ENCODE measurements around the gene IFNLR1. TPM values are rescaled to one million over a fixed set of nuclear protein-coding genes. Genes with fewer than 3 reads are reported as not detected.

IFNLR1 gene
- polyA plus RNA-seq, 1 donor (not counting 4 experiments of a cell fraction or from before 2014, with no cell fraction given): 3.4 TPM

- peaks cover 27% of the 10 kb centered on the region for H3K27me3 ChIP-seq (ENCODE audit: control insufficient read depth, extremely low read depth, insufficient read depth, low read length)
- TF ChIP-seq EZH2 (IDR thresholded peaks at IDR 0.05; ENCODE audit: low read length): no peak
- TF ChIP-seq CTCF (optimal IDR thresholded peaks at IDR 0.05 in 1 of 3, IDR thresholded peaks at IDR 0.05 in 1 of 3, conservative IDR thresholded peaks at IDR 0.05 in 1 of 3; ENCODE audit: extremely low read depth in 1 of 3, insufficient read depth in 2 of 3, low read length in 3 of 3): no peak
- no peaks in the 10 kb centered on the region for H4K20me1 ChIP-seq (ENCODE audit: control insufficient read depth, extremely low read depth, insufficient read depth, low read length)
- H3K4me1 ChIP-seq (ENCODE audit: control insufficient read depth, extremely low read depth, insufficient read depth, low read length): peaks cover 13% of the 10 kb centered on the region
- no peak overlapping the region for H3K4me3 ChIP-seq (ENCODE audit: control insufficient read depth in 2 of 3, extremely low read depth in 1 of 3, insufficient read depth in 2 of 3, low read depth in 1 of 3, low read length in 3 of 3)
- no peak for DNase-seq (ENCODE audit: low read depth, low spot score)
- dilution Hi-C loops (cut with MboI; ENCODE audit: extremely low pct_ligation_motif_present, low sequenced_read_pairs): no loop called here
- no peaks in the 10 kb centered on the region for H3K9me1 ChIP-seq (ENCODE audit: control insufficient read depth, extremely low read depth, insufficient read depth, low read length)
- no peak overlapping the region for H3K27ac ChIP-seq (ENCODE audit: control insufficient read depth, insufficient read depth, low read length)
- H3K9ac ChIP-seq (ENCODE audit: control insufficient read depth, extremely low read depth, insufficient read depth, low read length): no peak overlapping the region
- no peak overlapping the region for H3K4me2 ChIP-seq (ENCODE audit: control insufficient read depth, extremely low read depth, insufficient read depth, low read depth, low read length)
- no peaks in the 10 kb centered on the region for H3K79me2 ChIP-seq (ENCODE audit: control insufficient read depth, insufficient read depth, low read length)
- no peaks in the 10 kb centered on the region for H3K36me3 ChIP-seq (ENCODE audit: control insufficient read depth in 2 of 2, extremely low read depth in 1 of 2, insufficient read depth in 2 of 2, low read length in 2 of 2)
- no peak overlapping the region for H2AFZ ChIP-seq (ENCODE audit: control insufficient read depth, low read length)
- no peak for FAIRE-seq
- peaks cover 5% of the 10 kb centered on the region for H3K9me3 ChIP-seq (ENCODE audit: control insufficient read depth, low read depth, low read length)
Observed at GRCh38 chr1:24210195-24210627, 23.1 kb upstream of the IFNLR1 start.

- Histone ChIP-seq H3K27ac (ENCODE audit: control insufficient read depth, insufficient read depth, low read length) (no peak overlapping the region), H4K20me1 (ENCODE audit: control insufficient read depth, extremely low read depth, insufficient read depth, low read length) (no peaks in the 10 kb centered on the region), H3K27me3 (ENCODE audit: control insufficient read depth, extremely low read depth, insufficient read depth, low read length) (peaks cover 16% of the 10 kb centered on the region), H3K9ac (ENCODE audit: control insufficient read depth, extremely low read depth, insufficient read depth, low read length) (no peak overlapping the region), H2AFZ (ENCODE audit: control insufficient read depth, low read length) (no peak overlapping the region), H3K79me2 (ENCODE audit: control insufficient read depth, insufficient read depth, low read length) (no peaks in the 10 kb centered on the region), H3K9me3 (ENCODE audit: control insufficient read depth, low read depth, low read length) (peaks cover 5% of the 10 kb centered on the region), H3K4me1 (ENCODE audit: control insufficient read depth, extremely low read depth, insufficient read depth, low read length) (peaks cover 14% of the 10 kb centered on the region), H3K4me3 (ENCODE audit: control insufficient read depth in 2 of 3, extremely low read depth in 1 of 3, insufficient read depth in 2 of 3, low read depth in 1 of 3, low read length in 3 of 3) (no peak overlapping the region), H3K36me3 (ENCODE audit: control insufficient read depth in 2 of 2, extremely low read depth in 1 of 2, insufficient read depth in 2 of 2, low read length in 2 of 2) (no peaks in the 10 kb centered on the region), H3K4me2 (ENCODE audit: control insufficient read depth, extremely low read depth, insufficient read depth, low read depth, low read length) (no peak overlapping the region), H3K9me1 (ENCODE audit: control insufficient read depth, extremely low read depth, insufficient read depth, low read length) (no peaks in the 10 kb centered on the region)
- TF ChIP-seq CTCF (optimal IDR thresholded peaks at IDR 0.05 in 1 of 3, IDR thresholded peaks at IDR 0.05 in 1 of 3, conservative IDR thresholded peaks at IDR 0.05 in 1 of 3; ENCODE audit: extremely low read depth in 1 of 3, insufficient read depth in 2 of 3, low read length in 3 of 3): no peak
- no peak for DNase-seq (ENCODE audit: low read depth, low spot score)
- dilution Hi-C loops (cut with MboI; ENCODE audit: extremely low pct_ligation_motif_present, low sequenced_read_pairs): no loop called here
- FAIRE-seq: no peak
Observed at GRCh38 chr1:24209097-24209496, 22.0 kb upstream of the IFNLR1 start.
